ENCODE data around the gene LRRC1.

LRRC1 gene

GRCh38 chr6:53931086-53931485, 136.3 kb downstream of the LRRC1 start:
- no peak for TF ChIP-seq ZFX (IDR thresholded peaks at IDR 0.05)
- TF ChIP-seq, protein P1, sequence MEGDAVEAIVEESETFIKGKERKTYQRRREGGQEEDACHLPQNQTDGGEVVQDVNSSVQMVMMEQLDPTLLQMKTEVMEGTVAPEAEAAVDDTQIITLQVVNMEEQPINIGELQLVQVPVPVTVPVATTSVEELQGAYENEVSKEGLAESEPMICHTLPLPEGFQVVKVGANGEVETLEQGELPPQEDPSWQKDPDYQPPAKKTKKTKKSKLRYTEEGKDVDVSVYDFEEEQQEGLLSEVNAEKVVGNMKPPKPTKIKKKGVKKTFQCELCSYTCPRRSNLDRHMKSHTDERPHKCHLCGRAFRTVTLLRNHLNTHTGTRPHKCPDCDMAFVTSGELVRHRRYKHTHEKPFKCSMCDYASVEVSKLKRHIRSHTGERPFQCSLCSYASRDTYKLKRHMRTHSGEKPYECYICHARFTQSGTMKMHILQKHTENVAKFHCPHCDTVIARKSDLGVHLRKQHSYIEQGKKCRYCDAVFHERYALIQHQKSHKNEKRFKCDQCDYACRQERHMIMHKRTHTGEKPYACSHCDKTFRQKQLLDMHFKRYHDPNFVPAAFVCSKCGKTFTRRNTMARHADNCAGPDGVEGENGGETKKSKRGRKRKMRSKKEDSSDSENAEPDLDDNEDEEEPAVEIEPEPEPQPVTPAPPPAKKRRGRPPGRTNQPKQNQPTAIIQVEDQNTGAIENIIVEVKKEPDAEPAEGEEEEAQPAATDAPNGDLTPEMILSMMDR (conservative IDR thresholded peaks at IDR 0.05) = no peak
- H3K27ac ChIP-seq = no peak overlapping the region

- TF ChIP-seq, protein P1 (conservative IDR thresholded peaks at IDR 0.05) = no peak
- no peak overlapping the region for H3K27ac ChIP-seq
Observed at GRCh38 chr6:53932516-53932915, 137.7 kb downstream of the LRRC1 start.

GRCh38 chr6:53934023-53934422, 139.2 kb downstream of the LRRC1 start:
- TF ChIP-seq, protein P1 (conservative IDR thresholded peaks at IDR 0.05) = no peak
- no peak for TF ChIP-seq ZFX (IDR thresholded peaks at IDR 0.05)

DNA sequence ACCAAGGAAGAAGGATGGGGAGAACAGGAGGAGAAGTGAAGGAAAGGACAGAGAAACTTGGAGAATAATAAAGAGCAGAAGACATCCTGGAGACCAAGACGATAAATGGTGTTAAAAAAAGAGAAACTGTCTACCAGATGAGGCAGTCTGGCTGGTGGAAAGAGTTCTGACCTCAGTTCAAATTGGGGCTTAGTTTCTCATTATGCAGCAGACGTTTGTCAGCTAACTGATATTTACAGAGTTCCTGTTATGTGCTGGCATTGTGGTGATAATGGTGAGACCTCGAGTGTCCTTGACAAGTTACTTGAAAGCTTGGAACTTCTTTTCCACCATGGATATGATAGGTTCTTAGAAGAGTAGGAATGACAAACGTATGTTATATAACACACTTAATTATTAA, 142.7 kb downstream of the LRRC1 start:
- no peak overlapping the region for H3K27ac ChIP-seq
- no peak for TF ChIP-seq ZFX (IDR thresholded peaks at IDR 0.05)

More at GRCh38 chr6:53934023-53934422, 139.2 kb downstream of the LRRC1 start:
- H3K27ac ChIP-seq = no peak overlapping the region

- no peak overlapping the region for H3K27ac ChIP-seq
- TF ChIP-seq ZFX (IDR thresholded peaks at IDR 0.05) = no peak
- TF ChIP-seq, protein P1 (conservative IDR thresholded peaks at IDR 0.05) = no peak
Observed at GRCh38 chr6:53938810-53939209, 144.0 kb downstream of the LRRC1 start.

- TF ChIP-seq ZFX (IDR thresholded peaks at IDR 0.05) = no peak
- TF ChIP-seq, protein P1 (conservative IDR thresholded peaks at IDR 0.05) = no peak
- H3K27ac ChIP-seq = no peak overlapping the region
Observed at GRCh38 chr6:53939830-53940229, 145.0 kb downstream of the LRRC1 start.

DNA sequence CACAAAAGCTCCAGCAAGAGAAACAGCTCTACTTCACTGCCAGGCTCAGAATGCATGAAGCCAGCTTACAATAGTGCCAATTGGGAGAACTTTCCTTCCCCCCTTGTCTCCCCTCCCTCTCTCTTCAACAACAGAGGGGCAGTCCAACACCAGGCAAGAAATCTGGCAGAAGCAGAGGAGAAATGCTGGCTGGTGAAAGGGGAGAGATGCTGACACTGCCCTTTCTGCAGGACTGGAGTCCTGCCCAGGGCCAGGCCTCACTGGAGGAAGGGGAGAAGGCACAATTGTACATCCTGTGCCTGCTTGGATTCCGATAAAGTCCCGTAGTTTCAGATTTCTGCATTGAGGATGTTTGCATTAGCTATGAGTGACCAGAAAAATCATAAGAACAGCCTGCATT, 148.6 kb downstream of the LRRC1 start:
- TF ChIP-seq, protein P1 (conservative IDR thresholded peaks at IDR 0.05) = no peak
- no peak for TF ChIP-seq ZFX (IDR thresholded peaks at IDR 0.05)
- peak overlapping the region; percentile 47 for H3K27ac ChIP-seq

- TF ChIP-seq ZFX (IDR thresholded peaks at IDR 0.05) = no peak
- TF ChIP-seq, protein P1 (conservative IDR thresholded peaks at IDR 0.05) = no peak
Observed at GRCh38 chr6:53944091-53944490, 149.3 kb downstream of the LRRC1 start.

More at GRCh38 chr6:53944091-53944490, 149.3 kb downstream of the LRRC1 start:
- peak overlapping the region; percentile 50; the same call in 1 of the 2 replicates for H3K27ac ChIP-seq

All from C4-2B (cell line).